GM18858 (cell line): Measurements from ENCODE around the gene NFKB1.
"Not testable (repeated sequence)": the region's sequence is repeated elsewhere in the genome, so short reads cannot be mapped to it uniquely, and the experiment has no call there.

Experiments used
- ATAC-seq: cut with Tn5 transposase; IDR thresholded peaks from one replicate; pipeline ENCODE4 v1.9.1; 2021; ENCODE audit not compliant: unreplicated experiment

The NFKB1 gene

DNA sequence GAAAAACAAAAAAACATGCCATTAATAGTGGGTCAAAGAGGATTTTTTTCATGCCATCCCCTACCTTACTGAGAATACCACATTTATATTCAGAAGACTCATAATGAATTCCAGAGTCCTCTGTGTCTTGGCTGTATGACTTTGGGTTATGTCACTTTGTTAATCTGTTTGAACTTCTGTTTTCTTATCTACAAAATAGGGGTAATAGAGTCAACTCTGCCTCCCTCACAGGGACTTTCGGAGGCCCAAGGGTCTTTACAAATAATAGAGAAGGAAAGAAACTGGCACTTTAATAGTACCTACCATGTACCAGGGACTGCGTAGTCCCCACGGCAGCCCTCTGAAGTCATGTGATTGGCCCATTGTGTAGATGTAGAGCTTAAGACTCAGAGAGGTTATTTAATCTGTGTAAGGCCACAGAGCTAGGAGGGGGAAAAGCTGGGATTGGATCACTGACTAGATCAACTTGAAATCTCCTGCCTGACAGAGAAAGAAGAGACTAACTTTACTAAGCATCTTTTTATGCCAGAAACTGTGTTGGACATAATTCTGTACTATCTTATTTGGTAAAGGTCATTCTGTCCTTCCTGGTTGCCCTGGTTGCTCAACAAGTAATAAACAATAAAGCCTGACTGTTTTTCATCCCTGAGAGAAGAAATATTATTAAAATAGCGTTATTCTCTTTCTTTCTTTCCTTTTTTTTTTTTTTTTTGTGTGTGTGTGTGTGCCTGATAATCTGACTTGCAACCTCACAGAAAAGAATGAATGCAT is 59.6 kb downstream of the NFKB1 start:
- no peak for ATAC-seq

DNA sequence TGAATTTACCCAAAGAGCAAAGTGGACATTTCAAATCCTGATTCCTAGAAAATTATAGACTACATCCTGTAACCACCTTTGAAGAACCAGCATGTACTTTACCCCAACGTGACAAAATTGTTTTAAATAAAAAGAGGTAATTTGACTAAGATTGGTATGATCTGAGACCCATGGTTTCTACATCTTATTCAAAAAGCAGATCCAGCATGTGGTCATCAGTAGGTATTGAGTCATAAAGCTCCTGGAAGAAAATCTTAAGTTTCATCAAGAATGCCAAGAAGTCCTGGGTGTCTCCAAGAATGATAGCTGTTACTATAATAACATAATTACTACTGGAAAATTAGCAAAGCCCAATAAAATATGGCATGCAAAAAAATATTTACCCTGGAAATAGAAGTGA is 61.8 kb downstream of the NFKB1 start:
- ATAC-seq: no peak

DNA sequence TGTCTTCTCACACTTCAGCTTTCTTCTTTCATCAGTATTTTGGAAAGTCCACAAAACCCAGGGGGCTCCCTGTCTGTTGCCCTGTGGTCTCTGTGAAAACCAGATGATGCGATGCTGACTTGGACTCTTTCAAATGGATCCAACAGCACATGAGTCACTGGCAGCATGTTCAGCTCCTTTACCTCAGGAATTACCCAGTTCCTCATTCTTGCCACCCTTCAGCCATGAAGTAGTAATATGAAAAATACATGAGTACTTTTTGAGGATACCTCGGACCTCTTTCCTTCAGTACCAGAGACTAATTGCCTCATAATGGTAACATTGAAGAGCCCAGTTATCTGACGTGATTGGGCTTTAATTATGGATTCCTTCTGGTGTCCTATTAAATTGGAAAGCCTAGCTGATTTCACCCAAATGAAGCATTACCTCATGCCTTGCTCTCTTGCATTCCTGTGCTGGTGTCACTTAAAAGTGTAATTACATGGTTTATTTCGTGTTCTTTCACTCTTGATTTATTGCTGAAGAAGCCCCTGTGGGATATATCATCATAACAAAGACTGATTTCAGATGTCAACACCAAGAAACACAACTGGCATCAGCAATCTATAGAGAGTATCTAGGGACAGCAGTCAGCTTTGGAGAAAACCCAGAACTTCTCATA is 63.4 kb downstream of the NFKB1 start:
- peak; percentile 83 for ATAC-seq

DNA sequence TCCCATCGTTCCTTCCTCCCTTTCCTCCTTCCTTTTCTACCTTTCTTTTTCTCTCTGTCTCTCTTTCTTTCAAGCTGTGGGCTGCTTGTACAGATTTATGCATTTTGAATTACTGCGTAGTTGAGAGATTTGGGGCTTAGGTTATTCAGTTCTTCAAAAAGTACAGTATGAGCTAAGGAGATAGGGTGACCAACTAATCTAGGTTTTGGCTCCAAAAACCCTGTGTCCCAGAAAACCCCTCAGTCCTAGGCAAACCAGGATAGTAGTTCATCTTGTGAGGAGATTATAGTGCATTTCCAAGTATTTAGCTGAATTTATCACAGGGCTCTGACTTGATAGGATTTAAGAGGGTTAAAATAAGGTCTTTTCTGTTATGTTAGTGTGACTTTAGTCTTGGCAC is 64.5 kb downstream of the NFKB1 start:
- no peak for ATAC-seq

DNA sequence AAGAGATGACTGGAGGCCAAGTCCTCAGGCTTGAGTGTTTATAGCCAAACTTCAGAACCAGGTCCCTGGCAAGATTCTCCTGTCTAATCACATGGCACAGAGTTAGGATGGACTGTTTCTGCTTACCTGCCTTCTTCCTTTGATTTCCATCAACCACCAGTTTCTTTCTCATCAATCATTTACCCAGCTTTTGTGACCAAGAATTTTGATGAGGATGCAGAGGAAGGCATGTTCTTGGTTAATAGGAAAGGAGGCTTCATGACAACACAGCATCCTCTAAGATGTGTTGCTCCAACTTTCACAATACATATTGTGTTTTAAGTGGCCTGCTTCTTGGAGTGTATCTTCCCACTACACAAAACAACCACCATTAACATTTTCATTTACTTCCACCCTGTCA is 65.3 kb downstream of the NFKB1 start:
- no peak for ATAC-seq

DNA sequence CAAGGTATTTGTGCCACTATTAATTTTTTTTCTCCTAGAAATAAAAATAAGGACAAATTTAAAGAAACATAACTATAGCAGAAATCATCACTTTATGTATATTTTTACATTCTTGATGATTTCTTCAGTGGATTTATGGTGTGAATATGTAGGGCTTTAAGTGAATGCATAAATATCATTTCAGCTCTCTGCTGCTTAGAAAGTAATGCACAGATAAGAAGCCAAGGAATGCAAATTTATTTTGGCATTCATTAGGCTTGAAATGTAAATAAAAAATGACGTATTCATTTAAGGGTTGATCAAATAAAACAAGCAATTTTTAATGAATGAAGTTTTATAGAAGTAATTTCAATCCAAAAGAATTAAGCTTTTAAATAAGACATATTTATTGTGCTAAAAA is 66.3 kb downstream of the NFKB1 start:
- ATAC-seq: no peak

DNA sequence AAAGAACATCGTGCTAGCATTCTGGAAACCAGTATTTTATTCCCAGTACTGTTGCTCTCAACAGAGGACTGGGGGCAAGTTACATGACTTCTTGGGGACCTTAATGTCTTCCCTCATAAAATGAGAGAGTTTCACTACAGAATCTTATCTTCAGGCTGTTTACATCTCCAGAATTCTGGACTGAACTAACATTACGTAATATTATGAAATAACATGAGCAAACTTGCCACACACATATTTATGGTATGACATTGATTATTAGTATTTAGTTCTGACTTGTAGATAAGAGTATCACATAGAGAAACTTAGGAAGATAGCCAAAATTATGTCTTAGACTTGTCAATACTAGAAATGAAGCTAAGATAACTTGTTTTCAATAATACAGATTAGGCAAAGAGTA is 68.0 kb downstream of the NFKB1 start:
- ATAC-seq: no peak

DNA sequence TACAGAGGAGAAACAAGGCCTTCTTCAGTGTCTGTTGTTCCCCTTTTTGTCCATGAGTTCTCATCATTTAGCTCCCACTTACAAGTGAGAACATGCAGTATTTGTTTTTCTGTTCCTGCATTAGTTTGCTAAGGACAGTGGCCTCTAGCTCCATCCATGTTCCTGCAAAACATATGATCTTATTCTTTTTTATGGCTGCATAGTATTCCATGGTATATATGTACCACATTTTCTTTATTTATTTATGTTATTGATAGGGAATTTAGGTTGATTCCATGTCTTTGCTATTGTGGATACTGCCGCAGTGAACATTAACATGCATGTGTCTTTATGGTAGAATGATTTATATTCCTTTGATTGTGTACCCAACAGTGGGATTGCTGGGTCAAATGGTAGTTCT is 69.1 kb downstream of the NFKB1 start:
- ATAC-seq: not testable (repeated sequence)

DNA sequence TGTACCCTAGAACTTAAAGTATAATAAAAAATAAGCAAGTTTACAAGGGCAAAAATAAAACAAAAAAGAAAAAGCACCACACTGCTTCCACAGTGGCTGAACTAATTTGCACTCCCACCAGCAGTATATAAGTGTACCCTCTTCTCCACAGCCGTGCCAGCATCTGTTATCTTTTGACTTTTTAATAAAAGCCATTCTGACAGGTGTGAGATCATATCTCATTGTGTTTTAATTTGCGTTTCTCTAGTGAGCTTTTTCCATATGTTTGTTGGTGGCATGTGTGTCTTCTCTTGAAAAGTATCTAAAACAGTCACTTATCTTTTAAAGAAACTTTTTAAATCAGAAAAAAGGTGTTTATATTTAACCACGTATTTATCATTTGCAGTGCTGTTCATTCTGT is 71.3 kb downstream of the NFKB1 start:
- no peak for ATAC-seq

DNA sequence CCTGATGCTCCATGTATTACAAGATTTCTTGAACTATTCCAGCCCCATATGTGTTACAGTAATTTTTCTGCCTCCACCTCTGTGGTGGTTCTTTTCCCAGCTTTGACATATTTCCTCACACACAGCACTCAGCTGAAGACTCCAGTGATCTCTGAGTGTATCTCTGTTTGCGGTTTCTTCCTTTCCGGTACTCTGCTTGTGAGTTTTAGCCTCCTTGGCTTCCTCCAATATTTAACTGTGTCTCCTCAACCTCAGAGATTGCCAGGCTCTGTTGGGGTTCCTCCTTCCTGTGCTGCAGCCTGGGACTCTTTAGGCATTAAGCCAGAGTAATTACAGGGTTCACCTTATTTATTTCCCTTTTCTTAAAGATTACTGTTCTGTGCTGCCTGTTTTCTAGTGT is 73.2 kb downstream of the NFKB1 start:
- ATAC-seq: no peak

DNA sequence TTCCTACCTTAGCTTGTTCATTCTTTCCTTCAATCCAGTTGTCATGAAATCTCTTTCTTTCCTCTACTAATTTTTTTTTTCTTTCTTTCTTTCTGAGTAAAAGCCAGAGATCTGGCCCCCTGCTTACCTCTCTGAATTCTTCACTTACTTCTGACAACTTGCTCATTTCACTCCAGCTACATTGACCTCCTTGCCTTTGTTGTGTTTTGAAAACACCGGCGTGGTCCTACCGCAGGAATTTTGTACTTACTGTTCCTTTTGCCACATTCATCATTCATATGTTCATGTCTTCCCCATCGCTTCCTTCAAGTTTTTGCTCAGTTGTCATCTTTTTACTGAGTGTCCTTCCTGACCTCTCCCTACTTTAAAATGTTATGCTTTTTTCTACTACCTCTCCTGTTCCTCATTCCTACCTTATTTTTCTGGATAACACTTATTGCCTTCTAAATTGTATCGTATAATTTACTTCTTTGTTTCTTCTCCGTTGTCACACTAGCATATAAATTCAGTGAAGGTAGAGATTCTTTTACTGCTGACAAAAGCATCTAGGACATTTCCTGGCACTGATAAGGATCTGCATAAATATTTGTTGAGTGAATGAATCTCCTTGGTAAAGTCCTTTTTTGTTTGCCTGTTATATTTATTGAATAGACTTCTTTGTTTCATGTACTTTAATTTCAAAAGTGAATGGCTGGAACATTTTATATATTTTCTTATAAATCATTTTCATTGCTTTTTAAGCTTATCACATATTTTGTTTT is 74.4 kb downstream of the NFKB1 start:
- ATAC-seq: no peak

DNA sequence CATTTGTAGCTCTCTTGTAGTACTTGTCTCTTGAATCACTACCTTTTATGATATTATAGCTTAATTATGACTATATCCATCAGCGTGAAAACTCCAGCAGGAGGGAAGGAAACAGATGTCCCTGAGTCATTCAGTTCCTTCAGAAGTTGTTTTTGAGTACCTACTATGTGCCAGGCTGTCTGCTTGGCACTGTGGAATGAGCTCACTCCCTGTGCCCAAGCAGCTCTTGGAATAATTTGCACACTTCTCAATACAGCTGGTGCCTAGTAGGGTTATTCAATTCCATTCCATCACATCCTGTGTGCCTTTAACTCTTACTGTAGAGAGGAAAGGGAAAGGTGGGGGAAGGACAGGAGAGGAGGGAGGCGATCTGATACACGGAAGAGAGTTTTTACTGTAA is 77.1 kb downstream of the NFKB1 start:
- ATAC-seq: no peak

DNA sequence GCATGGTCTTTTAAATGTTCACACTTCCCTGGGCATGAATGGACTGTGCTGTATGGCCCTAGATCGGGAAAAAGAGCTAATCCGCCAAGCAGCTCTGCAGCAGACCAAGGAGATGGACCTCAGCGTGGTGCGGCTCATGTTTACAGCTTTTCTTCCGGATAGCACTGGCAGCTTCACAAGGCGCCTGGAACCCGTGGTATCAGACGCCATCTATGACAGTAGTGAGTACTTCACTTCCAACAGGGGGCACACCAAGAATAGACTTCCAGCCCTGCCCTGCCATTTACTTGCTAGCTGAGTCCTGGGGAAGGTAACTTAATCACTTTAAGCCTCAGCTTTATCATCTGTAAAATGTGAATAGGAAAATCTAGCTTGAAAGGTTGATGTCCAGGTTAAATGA is 77.7 kb downstream of the NFKB1 start:
- no peak for ATAC-seq

DNA sequence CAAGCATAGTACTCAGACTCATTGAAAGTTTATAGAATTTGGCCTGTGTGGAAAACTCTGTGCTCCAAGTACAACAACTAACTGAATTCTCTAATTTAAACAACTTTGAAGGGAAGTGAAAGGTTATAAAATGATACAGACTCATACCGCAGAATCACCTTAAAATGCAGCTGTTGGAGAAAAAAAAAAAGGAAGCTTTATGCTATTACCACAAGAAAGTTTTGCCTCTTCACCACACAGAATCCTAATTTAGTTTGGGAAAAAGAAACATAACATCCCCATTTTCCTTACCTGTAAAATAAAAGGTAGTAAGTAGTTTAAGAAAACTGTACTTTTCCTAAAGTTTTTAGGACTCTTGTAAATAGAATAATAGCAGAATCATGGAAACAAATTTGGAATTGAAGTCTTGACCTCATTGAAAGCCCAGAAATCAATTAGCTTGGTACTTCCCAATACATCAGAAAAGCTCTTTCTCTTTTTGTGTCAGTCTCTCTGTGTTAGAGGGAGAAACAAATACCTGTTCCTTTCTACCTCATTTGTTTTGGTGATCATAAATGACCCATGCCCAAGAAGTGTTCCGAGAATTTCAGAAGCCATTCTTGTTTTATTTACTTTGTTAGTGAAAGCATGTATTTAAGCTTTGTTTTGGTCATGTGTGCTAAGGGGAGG is 78.8 kb downstream of the NFKB1 start:
- no peak for ATAC-seq

DNA sequence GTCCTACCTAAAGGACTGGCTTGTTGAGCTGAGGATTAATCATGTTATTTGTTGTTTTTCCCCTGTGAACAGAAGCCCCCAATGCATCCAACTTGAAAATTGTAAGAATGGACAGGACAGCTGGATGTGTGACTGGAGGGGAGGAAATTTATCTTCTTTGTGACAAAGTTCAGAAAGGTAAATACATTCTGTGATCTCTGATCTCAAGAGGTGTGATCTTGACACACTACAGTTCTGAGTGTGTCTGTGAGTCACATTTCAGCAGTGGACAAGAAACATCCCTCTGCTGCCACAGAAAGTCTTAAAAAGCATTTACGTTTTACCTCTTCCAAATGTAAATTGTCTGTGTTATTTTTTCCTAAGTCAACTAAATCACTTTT is 79.3 kb downstream of the NFKB1 start:
- no peak for ATAC-seq

DNA sequence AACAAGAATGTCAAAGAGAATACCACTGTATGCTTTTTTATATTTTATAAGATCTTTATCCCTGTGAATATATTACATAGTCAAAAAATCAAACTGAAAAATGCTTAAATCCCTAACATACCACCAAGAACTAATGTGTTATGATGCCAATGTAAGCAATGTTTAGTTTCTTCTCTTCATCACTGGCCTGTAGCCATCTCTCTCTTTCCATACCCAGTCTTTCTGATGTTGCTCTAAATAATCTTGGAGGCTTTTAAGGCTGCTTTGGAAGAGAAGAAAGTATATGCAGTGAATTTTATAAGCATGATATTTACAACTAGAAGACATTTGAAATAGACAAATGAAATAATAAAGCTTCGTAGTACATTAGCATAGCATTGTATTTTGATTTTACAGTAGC is 82.9 kb downstream of the NFKB1 start:
- no peak for ATAC-seq

DNA sequence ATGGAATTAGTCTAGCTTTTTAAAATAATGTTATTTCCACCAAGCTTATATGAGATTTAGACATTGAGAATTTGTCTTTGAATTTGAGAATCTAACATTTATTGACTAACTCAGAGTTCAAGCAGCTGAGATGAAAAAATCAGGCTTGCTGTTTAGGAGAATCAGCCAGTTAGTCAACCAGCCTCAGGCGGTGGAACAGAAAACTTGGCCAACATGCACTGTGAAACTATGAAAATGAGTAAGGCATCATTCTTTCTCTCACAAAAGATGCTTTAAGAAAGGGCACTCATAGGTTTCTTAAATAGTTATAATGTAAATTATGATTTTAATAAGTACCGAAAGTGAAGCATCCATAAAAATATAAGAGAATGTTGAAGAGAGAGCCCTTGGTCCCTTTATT is 84.2 kb downstream of the NFKB1 start:
- peak; percentile 38 for ATAC-seq

DNA sequence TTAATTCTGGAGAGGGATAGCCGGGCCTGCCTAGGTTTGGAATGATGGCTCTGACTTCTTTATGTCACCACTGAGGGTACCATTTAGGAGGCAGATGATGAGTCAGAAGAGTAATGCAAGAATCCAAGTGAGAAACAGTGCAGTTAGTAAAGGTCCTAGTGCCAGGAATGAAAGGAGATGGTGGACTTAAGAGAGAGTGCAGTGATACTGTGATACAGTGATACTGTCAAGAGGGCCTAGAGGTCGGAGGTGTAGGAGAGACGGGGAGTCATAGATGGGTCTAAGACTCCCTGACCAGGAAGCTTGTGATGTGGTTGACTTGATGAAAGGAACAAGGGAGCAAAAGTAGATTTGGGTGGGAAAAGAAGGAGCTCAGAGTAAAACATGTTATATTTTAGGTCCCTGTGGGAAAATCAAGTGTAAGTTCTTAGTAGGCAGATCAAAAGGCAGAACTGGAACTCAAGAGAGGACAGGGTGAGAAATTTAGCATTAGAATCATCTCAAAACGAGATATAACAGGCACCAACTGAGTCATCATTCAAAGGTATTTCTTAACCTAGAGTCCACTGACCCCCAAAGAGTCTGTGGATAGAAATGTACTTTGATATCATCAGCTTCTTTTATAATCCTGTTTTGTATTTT is 85.0 kb downstream of the NFKB1 start:
- ATAC-seq: peak; percentile 40

DNA sequence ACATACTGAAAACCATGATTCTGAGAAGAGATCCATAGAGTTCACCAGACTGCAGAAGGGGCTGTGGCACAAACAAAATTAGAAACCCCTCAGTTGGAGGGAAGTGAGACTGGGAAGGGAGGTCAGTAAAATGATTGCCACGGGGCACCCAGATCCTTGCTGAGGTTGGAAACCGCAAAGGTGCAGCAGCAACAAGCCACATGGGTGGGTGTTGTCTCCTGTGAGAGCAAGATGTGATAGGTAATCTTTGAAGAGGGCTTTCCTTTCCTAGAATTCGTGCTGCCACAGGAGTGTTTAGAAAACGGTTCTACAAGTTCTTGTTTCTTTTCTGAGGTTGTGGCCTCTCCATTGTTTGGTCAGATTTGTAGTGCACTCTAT is 85.5 kb downstream of the NFKB1 start:
- peak; percentile 29 for ATAC-seq

DNA sequence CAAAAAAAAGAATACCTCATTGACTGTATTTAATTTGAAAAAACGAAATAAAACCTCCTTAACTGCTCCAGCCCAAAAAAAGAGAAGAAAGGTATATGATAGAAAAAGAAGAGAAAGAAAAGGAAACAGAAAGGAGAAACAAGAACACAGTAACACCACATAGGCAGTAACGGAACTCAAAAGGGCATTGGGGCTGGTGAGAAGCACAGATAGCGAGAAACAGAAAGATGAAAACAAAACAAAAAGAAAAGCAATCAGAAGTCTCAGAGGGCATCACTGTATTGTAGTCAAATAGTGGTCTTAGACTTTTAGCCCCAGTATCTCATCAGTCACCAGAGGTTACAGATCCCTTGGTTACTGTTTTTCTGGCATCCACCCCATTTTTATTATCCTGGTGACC is 88.6 kb downstream of the NFKB1 start:
- ATAC-seq: no peak

DNA sequence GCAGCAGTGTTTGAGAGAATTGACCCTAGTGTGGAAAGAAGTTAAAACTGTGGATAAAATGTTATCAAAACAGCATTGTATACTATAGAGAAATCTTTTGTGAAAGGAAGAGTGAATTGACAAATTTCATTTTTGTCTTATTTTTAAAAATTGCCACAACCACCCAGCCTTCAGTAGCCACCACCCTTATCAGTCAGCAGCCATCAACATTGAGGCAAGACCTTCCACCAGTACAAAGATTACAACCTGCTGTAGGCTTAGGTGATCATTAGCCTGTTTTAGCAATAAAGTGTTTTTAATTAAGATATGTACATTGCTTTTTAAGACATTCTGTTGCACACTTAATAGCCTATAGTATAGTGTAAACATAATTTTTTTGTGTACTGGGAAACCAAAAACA is 91.1 kb downstream of the NFKB1 start:
- ATAC-seq: no peak
